ENCODE data around the gene B4GALNT4.
"Not testable (repeated sequence)": the region's sequence is repeated elsewhere in the genome, so short reads cannot be mapped to it uniquely, and the experiment has no call there.

The B4GALNT4 gene

GRCh38 chr11:391117-392017, 22.1 kb downstream of the B4GALNT4 start:
- DNase-seq (ENCODE audit: low read depth, low spot score): no peak

GRCh38 chr11:392102-392777, 22.9 kb downstream of the B4GALNT4 start:
- DNase-seq (ENCODE audit: low read depth, low spot score): no peak

GRCh38 chr11:393219-394033, 24.1 kb downstream of the B4GALNT4 start:
- DNase-seq (ENCODE audit: low read depth, low spot score): no peak

GRCh38 chr11:394034-394857, 24.9 kb downstream of the B4GALNT4 start, which contains the start of gene PKP3:
TSS of gene PKP3 (plus strand) at chr11:394209. CDS start at chr11:394293, 84 bp downstream.
- DNase-seq (ENCODE audit: low read depth, low spot score): no peak

GRCh38 chr11:394858-395655, 25.8 kb downstream of the B4GALNT4 start:
- DNase-seq (ENCODE audit: low read depth, low spot score): no peak

- DNase-seq (ENCODE audit: low read depth, low spot score): no peak
These were observed 26.6 kb downstream of the B4GALNT4 start for GRCh38 chr11:395866-396265.

GRCh38 chr11:396511-396947, 27.2 kb downstream of the B4GALNT4 start:
- no peak for DNase-seq (ENCODE audit: low read depth, low spot score)

- DNase-seq (ENCODE audit: low read depth, low spot score): no peak
These were observed 27.7 kb downstream of the B4GALNT4 start for GRCh38 chr11:396948-397548.

- DNase-seq (ENCODE audit: low read depth, low spot score): no peak
These were observed 29.5 kb downstream of the B4GALNT4 start for GRCh38 chr11:398826-399225.

GRCh38 chr11:399731-400211, 30.5 kb downstream of the B4GALNT4 start:
- no peak for DNase-seq (ENCODE audit: low read depth, low spot score)

GRCh38 chr11:400241-400689, 31.0 kb downstream of the B4GALNT4 start:
- DNase-seq (ENCODE audit: low read depth, low spot score): no peak

- not testable (repeated sequence) for DNase-seq (ENCODE audit: low read depth, low spot score)
These were observed 31.9 kb downstream of the B4GALNT4 start for GRCh38 chr11:401196-401595.

- no peak for DNase-seq (ENCODE audit: low read depth, low spot score)
These were observed 33.9 kb downstream of the B4GALNT4 start for GRCh38 chr11:403021-403760.

GRCh38 chr11:403761-404431, 34.6 kb downstream of the B4GALNT4 start:
- no peak for DNase-seq (ENCODE audit: low read depth, low spot score)

GRCh38 chr11:404551-405264, 35.4 kb downstream of the B4GALNT4 start:
- no peak for DNase-seq (ENCODE audit: low read depth, low spot score)

GRCh38 chr11:405323-405953, 36.1 kb downstream of the B4GALNT4 start:
- DNase-seq (ENCODE audit: low read depth, low spot score): no peak
